Measurements from ENCODE around the gene CCIN. TPM values are rescaled to one million over a fixed set of nuclear protein-coding genes. Genes with fewer than 3 reads are reported as not detected.
A peak's percentile ranks its signal among the peaks of the same experiment; 100 is the strongest.

The CCIN gene
- total RNA-seq, 1 experiment from 2014 or later = 0.20 TPM

DNA sequence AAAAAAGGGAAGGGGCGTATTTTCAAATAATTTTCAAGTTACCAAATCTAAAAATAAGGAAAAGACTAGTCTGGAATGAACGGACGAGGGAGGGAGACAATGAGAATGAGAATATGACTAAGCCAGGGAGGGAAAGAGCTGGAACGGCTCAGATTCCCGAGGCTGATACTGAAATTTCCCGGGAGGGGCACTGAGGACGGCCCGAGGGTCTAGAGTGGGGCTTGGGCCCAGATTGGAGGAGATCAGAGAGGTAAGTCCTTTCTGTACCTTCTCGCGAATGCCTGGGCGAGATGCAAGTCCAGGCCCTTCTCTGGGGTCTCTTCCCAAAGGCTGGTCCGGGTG, 3.4 kb upstream of the CCIN start:
- CTCF ChIA-PET = interaction anchor here (0.6 to 5.3 kb wide), 28 partner anchors 14 to 1994 kb away, joined by 3 to 131 read pairs (median 5); partner anchors contain the start of genes CLTA, GLIPR2 and RECK
- no peak for TF ChIP-seq FOXJ3 (CRISPR knock-in tag; IDR thresholded peaks at IDR 0.05; ENCODE audit: borderline replicate concordance)
- TF ChIP-seq STAT6 (CRISPR knock-in tag; conservative IDR thresholded peaks at IDR 0.05; ENCODE audit: low read depth) = no peak
- no peak for TF ChIP-seq SMAD4 (CRISPR knock-in tag; IDR thresholded peaks at IDR 0.05)
- TF ChIP-seq NR2C2 (CRISPR knock-in tag; IDR thresholded peaks at IDR 0.05) = no peak
- TF ChIP-seq, protein P1, sequence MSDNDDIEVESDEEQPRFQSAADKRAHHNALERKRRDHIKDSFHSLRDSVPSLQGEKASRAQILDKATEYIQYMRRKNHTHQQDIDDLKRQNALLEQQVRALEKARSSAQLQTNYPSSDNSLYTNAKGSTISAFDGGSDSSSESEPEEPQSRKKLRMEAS (CRISPR knock-in tag; IDR thresholded peaks at IDR 0.05) = no peak
- TF ChIP-seq, protein P2, sequence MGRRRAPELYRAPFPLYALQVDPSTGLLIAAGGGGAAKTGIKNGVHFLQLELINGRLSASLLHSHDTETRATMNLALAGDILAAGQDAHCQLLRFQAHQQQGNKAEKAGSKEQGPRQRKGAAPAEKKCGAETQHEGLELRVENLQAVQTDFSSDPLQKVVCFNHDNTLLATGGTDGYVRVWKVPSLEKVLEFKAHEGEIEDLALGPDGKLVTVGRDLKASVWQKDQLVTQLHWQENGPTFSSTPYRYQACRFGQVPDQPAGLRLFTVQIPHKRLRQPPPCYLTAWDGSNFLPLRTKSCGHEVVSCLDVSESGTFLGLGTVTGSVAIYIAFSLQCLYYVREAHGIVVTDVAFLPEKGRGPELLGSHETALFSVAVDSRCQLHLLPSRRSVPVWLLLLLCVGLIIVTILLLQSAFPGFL (CRISPR knock-in tag; IDR thresholded peaks at IDR 0.05; ENCODE audit: borderline replicate concordance) = no peak
- TF ChIP-seq ELF4 (CRISPR knock-in tag; IDR thresholded peaks at IDR 0.05; ENCODE audit: low read depth) = no peak
- TF ChIP-seq CBFB (CRISPR knock-in tag; IDR thresholded peaks at IDR 0.05; ENCODE audit: low read depth) = no peak
- TF ChIP-seq ZNF317 (CRISPR knock-in tag; IDR thresholded peaks at IDR 0.05; ENCODE audit: borderline replicate concordance, low read depth) = no peak
- TF ChIP-seq EMX1 (CRISPR knock-in tag; IDR thresholded peaks at IDR 0.05) = no peak
- TF ChIP-seq TP53 (CRISPR knock-in tag; IDR thresholded peaks at IDR 0.05) = no peak
- TF ChIP-seq, protein P3, sequence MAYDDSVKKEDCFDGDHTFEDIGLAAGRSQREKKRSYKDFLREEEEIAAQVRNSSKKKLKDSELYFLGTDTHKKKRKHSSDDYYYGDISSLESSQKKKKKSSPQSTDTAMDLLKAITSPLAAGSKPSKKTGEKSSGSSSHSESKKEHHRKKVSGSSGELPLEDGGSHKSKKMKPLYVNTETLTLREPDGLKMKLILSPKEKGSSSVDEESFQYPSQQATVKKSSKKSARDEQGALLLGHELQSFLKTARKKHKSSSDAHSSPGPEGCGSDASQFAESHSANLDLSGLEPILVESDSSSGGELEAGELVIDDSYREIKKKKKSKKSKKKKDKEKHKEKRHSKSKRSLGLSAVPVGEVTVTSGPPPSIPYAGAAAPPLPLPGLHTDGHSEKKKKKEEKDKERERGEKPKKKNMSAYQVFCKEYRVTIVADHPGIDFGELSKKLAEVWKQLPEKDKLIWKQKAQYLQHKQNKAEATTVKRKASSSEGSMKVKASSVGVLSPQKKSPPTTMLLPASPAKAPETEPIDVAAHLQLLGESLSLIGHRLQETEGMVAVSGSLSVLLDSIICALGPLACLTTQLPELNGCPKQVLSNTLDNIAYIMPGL (CRISPR knock-in tag; IDR thresholded peaks at IDR 0.05) = no peak
- TF ChIP-seq, protein P4, sequence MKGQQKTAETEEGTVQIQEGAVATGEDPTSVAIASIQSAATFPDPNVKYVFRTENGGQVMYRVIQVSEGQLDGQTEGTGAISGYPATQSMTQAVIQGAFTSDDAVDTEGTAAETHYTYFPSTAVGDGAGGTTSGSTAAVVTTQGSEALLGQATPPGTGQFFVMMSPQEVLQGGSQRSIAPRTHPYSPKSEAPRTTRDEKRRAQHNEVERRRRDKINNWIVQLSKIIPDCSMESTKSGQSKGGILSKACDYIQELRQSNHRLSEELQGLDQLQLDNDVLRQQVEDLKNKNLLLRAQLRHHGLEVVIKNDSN (CRISPR knock-in tag; IDR thresholded peaks at IDR 0.05) = no peak
- no peak for TF ChIP-seq RORB (CRISPR knock-in tag; IDR thresholded peaks at IDR 0.05)
- TF ChIP-seq TEAD1 (CRISPR knock-in tag; IDR thresholded peaks at IDR 0.05) = no peak
- no peak for TF ChIP-seq ETV6 (CRISPR knock-in tag; IDR thresholded peaks at IDR 0.05)
- POLR2A ChIA-PET = interaction anchor here (0.8 to 3.3 kb wide), 3 partner anchors 25 to 29 kb away, joined by 3 to 24 read pairs (median 7); partner anchors contain the start of genes CLTA and GLIPR2
- no peak; the same call in 1 of the 2 replicates for ATAC-seq
- H3K27me3 Mint-ChIP-seq (ENCODE audit: low read depth) = peaks cover 7% of the 10 kb centered on the region
- no peaks in the 10 kb centered on the region for H3K36me3 Mint-ChIP-seq
- no peak overlapping the region for H3K27ac Mint-ChIP-seq
- peaks cover 49% of the 10 kb centered on the region for H3K4me1 Mint-ChIP-seq
- peak overlapping the region; percentile 33; the same call in 1 of the 2 replicates for H3K4me3 Mint-ChIP-seq
- DNase-seq (ENCODE audit: low spot score) = no peak
- no peaks in the 10 kb centered on the region for H3K9me3 Mint-ChIP-seq

- CTCF ChIA-PET = interaction anchor here (0.6 to 5.3 kb wide), 39 partner anchors 10 to 1995 kb away, joined by 3 to 131 read pairs (median 5); partner anchors contain the start of genes CLTA, GLIPR2 and RECK
- ATAC-seq = peak; percentile 66
- no peaks in the 10 kb centered on the region for H3K9me3 Mint-ChIP-seq
- peaks cover 7% of the 10 kb centered on the region for H3K27me3 Mint-ChIP-seq (ENCODE audit: low read depth)
- peak overlapping the region; percentile 68 for H3K4me3 Mint-ChIP-seq
- H3K4me1 Mint-ChIP-seq = peaks cover 44% of the 10 kb centered on the region
- no peaks in the 10 kb centered on the region for H3K36me3 Mint-ChIP-seq
- no peak overlapping the region for H3K27ac Mint-ChIP-seq
- POLR2A ChIA-PET = interaction anchor here (0.8 to 1.5 kb wide), 2 partner anchors 24 to 29 kb away, joined by 3 to 7 read pairs; partner anchors contain the start of genes CLTA and GLIPR2
- DNase-seq (ENCODE audit: low spot score) = peak; percentile 85
- TF ChIP-seq GTF2I (CRISPR knock-in tag; conservative IDR thresholded peaks at IDR 0.05) (peak; percentile 99), ZNF425 (CRISPR knock-in tag; conservative IDR thresholded peaks at IDR 0.05) (no peak), EMX1 (CRISPR knock-in tag; IDR thresholded peaks at IDR 0.05) (no peak), TCF7 (CRISPR knock-in tag; IDR thresholded peaks at IDR 0.05; ENCODE audit: low read depth) (no peak), ZNF138 (CRISPR knock-in tag; conservative IDR thresholded peaks at IDR 0.05) (no peak), FOXJ3 (CRISPR knock-in tag; IDR thresholded peaks at IDR 0.05; ENCODE audit: borderline replicate concordance) (no peak), OVOL2 (CRISPR knock-in tag; IDR thresholded peaks at IDR 0.05; ENCODE audit: borderline replicate concordance) (no peak), ZNF396 (CRISPR knock-in tag; IDR thresholded peaks at IDR 0.05; ENCODE audit: borderline replicate concordance) (no peak), TEAD4 (CRISPR knock-in tag; IDR thresholded peaks at IDR 0.05) (no peak), ZNF416 (CRISPR knock-in tag; IDR thresholded peaks at IDR 0.05) (no peak), E2F1 (CRISPR knock-in tag; IDR thresholded peaks at IDR 0.05) (no peak)
These were observed 2.8 kb upstream of the CCIN start for GRCh38 chr9:36166168-36166927.
